Ureter (tissue), 1 donor: ENCODE data around the gene CAPZB. TPM values are rescaled to one million over a fixed set of nuclear protein-coding genes. Genes with fewer than 3 reads are reported as not detected.
A peak's percentile ranks its signal among the peaks of the same experiment; 100 is the strongest.
"Not testable (repeated sequence)": the region's sequence is repeated elsewhere in the genome, so short reads cannot be mapped to it uniquely, and the experiment has no call there.

Source experiments
- DNase-seq: peaks from one replicate; pipeline ENCODE4 v3.0.0-alpha.2; 2020; ENCODE audit warnings: low spot score
- total RNA-seq: library from RNA; stranded (reverse); gene quantifications from one replicate; pipeline ENCODE4 v1.2.4, GENCODE V29; 2023
- donor health status: DM: yes; HTN: yes; CAD: no.

Gene CAPZB
- total RNA-seq, 1 donor from 2014 or later: 284 TPM

GRCh38 chr1:19497443-19497842 lies 12.1 kb upstream of the CAPZB start:
- not testable (repeated sequence) for DNase-seq

DNA sequence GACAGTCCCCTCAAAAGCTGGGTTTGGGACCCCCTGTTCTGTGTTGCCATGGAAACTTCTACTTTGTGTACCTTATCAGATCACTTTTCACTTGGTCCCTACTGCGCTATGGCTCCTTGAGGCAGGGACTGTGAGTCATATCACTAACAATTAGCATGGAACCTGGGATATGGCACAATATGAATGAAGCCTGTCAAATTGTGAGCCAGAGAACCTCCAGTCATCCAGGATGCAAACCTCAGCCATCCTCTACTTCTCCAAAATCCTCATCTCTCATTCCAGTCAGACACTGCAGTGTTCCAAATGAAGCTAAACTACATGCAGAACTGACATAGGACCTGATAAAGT lies 11.2 kb upstream of the CAPZB start:
- no peak for DNase-seq

- no peak for DNase-seq
These were observed 10.6 kb upstream of the CAPZB start for GRCh38 chr1:19495799-19496526.

- no peak for DNase-seq
These were observed 9.8 kb upstream of the CAPZB start for GRCh38 chr1:19495000-19495656.

DNA sequence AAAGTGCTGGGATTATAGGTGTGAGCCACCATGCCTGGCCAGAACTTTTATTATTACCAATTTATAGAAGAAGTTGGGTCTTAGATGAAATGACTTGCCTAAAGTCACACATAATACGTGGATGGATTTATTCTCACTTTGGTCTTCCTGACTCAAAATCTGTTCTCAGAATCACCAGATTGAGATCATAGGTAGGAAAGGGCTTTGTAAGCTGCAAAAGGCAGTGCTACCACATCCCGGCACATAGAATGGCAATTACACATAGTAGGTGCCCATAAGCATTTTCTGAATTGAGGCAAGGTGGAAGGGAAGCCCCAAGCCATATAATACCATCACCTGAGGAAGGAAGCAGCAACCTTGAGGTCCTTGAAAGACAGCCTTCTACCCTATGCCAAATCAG lies 8.2 kb upstream of the CAPZB start:
- DNase-seq: no peak

GRCh38 chr1:19489996-19490395 lies 4.7 kb upstream of the CAPZB start:
- no peak for DNase-seq

DNA sequence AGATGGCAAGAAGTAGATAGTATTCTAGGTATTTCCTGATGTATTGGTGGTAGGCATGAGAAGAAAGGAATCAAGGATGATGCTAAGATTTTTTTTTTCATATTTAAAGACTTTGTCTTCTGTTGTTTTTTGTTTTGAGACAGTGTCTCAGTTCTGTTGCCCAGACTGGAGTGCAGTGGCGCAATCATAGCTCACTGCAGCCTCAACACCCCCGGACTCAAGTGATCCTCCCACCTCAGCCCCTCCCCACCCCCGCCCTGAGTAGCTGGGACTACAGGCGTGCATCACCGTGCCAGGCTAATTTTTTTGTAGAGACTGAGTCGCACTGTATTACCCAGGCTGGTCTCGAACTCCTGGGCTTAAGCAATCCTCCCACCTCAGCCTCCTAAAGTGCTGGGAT lies 2.8 kb upstream of the CAPZB start:
- no peak for DNase-seq

DNA sequence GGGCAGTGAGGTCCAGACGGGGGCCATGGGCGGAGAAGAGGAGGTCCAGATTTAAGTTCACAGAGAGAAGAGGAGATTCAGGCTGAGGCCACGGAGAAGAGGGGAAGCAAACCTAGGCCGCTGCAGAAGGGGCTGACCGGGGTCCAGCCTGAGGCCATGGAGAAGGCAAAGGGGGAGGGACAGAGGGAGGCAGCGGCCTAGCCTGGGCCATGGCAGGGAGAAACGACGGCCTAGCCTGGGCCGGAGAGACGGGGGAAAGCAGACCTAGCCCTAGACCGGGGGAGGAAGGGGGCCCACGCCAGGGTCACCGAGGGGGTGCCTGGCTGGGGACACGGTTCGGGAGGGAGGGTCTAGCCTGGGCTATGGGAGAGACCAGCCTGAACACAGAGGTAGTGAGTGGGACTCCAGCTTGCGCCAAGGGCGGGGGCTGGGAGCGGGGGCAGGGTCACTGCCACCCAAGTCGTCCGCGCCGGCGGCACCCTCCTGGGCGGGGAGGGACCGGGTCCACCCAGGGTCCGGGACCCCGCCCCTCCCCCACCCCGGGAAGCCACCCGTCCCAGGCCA lies 459 bp downstream of the CAPZB start:
- DNase-seq: peak; percentile 65

- DNase-seq: no peak
These were observed 971 bp downstream of the CAPZB start for GRCh38 chr1:19484338-19484797.

DNA sequence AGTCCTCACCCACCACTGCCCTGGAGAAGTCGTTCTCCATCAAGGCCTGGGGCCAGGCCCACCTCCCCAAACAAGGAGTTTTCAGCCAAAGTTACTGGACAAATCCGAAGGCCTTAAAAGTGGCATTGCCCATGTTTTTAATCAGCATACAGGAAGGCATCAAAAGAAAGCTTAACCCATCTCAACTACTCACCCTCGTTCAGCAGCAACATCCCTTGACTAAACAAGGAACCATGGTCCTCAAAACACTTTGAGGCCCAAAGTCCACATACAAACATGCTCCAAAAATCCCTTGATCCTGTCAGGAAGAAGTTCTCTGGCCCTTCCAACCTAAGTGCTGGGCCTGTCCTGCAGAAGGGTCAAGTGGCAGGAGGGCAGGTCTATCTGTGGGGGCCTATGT lies 1.6 kb downstream of the CAPZB start:
- DNase-seq: no peak

DNA sequence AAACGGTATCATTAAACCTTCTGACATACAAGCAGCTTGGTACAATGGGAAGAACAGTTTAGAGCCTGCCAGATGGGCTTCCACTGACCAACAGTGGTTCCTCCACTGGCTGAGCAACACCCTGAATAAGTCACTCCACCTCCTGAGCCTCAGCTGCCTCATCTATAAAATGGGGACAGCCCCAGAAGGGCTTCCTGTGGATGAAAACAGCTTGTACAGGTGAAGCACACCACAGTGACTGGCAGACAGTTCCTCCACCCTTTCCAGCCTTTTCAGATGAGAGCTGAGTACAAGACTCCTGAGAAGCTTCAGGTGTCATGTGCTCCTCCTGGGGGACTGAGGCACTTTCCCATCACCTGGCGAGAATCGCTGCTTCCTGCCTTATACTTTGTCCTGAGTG lies 2.1 kb downstream of the CAPZB start:
- no peak for DNase-seq

- no peak for DNase-seq
These were observed 3.4 kb downstream of the CAPZB start for GRCh38 chr1:19481826-19482398.

DNA sequence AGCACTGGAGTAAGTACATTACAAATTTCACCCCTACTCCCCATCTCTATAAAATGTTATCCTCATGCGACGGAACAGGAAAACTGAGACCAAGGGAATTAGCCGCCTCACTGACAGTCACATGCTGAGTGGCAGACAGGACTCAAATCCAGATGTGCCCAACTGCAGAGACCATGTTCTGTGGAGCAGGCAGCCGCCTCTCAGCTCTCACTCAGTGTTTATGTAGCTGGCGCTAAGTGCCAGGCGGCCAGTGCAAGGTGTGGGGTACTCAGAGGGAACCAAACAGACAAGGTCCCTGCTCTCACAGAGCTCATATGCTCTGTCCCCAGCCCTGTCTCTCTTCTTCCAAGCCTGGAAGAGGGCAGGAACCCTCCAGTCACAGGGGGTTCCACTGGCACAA lies 5.1 kb downstream of the CAPZB start:
- no peak for DNase-seq

GRCh38 chr1:19479351-19480120 lies 5.8 kb downstream of the CAPZB start:
- DNase-seq: no peak

DNA sequence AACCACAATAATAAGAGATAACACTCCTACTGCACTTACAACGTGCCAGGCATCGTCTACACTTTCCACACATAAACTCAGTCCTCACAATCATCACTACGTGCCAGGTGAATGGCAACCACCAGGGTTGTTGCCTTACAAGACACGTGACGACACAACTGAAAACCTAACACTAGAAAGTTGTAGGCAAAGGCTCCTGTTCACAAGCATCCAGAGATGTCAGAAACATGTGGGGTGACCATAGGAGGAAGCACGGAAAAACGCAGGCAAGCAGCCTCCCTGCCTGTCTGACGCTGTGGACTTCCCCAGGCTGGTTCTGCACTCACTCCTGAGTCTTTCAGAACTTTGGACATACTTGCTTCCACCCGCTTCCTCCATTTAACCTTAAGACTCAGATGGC lies 7.0 kb downstream of the CAPZB start:
- DNase-seq: no peak

DNA sequence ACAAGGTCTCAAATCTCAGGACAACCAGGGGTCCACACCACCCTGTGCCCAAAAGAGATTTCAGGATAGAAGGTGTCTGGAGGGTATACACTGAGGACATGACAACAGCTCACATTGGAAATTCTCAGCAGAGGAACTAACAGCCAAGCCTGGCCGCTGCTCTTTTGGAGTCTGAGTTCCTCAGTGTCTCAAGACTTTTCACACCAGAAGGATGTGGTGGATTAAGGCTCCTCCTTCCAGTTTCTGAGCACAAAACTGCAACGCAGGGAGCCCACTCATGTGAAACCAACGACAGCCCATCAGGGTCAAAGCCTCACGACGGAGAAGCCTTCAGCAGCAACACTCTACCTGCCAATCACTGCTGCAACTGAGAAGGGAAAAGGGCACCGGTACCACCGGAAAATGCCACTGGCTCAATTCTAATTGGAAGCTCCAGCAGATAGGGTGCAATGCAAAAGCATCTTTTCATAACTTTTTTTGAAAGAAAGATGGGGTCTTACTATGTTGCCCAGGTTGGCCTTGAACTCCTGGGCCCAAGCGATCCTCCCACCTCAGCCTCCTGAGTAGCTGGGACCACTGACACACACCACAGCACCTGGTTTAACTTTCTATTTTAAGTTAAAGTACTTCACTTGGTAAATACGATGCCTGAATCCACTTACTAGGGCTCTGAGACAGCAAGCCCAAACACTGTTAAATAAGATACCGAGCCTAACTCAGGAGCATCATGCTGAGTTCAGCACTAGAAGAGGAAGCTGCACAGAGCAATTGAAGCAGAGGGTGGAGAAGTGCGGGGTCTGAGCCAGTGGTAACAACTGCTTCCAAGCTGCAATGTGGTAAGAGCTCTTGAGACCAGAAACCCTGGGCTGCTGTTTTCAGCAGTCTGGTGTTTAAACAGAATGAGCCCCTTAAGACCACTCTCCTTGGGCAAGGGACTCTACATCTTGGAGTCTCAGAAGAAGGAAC lies 7.8 kb downstream of the CAPZB start:
- no peak for DNase-seq

DNA sequence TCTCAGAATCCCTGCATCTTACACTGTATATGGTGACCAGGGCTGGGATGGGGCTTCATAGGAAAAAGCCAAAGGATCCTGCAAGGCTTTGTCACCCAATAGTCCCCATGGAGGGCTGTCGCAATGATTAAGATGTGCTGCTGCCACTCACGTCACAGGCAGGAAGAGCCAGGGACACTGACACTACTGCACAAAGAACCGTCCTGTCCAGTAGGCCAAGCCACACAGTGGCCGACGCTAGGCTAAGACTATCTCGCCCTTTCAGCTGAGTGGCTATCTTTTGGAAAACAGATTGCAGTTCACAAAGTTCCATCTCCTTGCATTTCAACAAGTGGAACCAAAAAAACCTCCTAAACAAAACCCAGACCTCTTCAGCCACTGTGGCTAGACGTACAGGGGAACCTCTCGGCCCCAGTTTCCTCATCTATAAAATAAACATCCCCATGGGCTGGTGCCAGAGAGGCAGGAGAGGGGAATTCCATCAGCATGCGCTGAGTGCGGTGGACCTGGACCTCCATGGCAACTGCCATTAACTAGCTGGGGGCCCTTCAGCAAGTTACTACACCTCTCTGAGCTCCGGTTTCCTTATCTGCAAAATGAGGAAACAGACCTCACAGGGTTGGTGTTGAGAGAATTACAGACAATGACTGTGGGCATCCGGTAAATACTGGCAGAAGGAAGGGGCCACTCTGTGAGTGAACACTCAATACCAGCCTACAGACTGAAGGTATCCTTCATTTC lies 8.7 kb downstream of the CAPZB start:
- DNase-seq: no peak

DNA sequence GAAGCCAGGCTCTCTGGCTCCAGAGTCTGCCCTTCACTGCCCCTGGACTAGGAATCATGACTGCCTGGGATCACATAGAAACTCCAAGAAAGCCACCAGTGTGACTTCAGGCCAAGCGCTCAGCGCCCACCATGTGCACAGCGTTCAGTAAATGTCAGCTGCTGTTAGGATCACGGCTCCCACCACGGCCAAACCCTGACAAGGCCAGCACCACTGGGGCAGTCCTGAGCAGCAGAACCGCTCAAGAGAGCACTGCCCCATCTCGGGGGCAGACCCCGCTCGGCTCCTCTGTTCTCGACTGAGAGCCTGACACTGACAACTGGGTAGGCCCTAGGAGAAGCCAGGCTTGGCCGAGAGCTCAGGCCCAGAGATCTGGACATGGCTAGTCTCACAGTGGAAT lies 10.0 kb downstream of the CAPZB start:
- DNase-seq: no peak

DNA sequence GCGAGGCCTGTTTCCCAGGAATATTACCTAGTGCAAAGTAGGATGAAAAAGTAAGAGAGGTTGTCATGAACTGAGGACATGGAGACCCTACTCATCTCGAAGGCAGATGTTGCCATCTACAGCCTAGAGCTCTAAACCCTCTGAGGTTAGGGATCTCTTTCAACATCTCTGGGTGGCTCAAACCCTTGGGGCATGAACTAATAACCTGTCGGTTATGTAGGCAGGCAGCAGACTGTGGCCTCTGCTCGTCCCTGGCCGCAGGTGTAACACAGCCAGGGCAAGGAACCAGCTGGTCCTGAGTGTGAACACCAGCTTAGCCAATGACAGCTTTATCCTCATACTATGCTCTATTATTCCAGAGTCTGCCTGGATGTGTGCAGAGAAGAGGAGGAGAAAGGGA lies 13.2 kb downstream of the CAPZB start:
- DNase-seq: no peak

- DNase-seq: no peak
These were observed 16.3 kb downstream of the CAPZB start for GRCh38 chr1:19469004-19469403.
